Chondrocyte (in vitro differentiated cells): ENCODE results near the gene RPS19. TPM values are rescaled to one million over a fixed set of nuclear protein-coding genes. Genes with fewer than 3 reads are reported as not detected.

Experiments
- DNase-seq: peaks from one replicate; pipeline ENCODE4 v3.0.0; 2021; ENCODE audit warnings: mixed read lengths, low spot score
- H3K27ac Mint-ChIP-seq: one replicate; pipeline ENCODE4 v1.8.0; 2021; ENCODE audit warnings: mild to moderate bottlenecking, moderate library complexity, mixed read lengths; ENCODE audit not compliant: unreplicated experiment
- H3K27me3 Mint-ChIP-seq: 2 replicates; pipeline ENCODE4 v1.8.0; 2021; ENCODE audit warnings: low read depth, mixed read lengths
- H3K36me3 Mint-ChIP-seq: 2 replicates; pipeline ENCODE4 v1.8.0; 2021; ENCODE audit warnings: low read depth, mixed read lengths
- H3K4me1 Mint-ChIP-seq: 2 replicates; pipeline ENCODE4 v1.8.0; 2021; ENCODE audit warnings: low read depth, mild to moderate bottlenecking, mixed read lengths
- H3K4me3 Mint-ChIP-seq: one replicate; pipeline ENCODE4 v1.8.0; 2021; ENCODE audit warnings: mild to moderate bottlenecking, moderate library complexity, mixed read lengths; ENCODE audit not compliant: unreplicated experiment
- H3K9me3 Mint-ChIP-seq: 2 replicates; pipeline ENCODE4 v1.8.0; 2021; ENCODE audit warnings: low read depth, mixed read lengths
- total RNA-seq: library from RNA; stranded (reverse); gene quantifications from 3 replicates; pipeline ENCODE4 v1.2.1, GENCODE V29; 2021
- TF ChIP-seq, protein P1 (sequence below): fragments of 200-600 bp; sonication (generic); IDR thresholded peaks from 2 replicates; pipeline ENCODE4 v1.5.0; 2021; ENCODE audit warnings: antibody characterized with exemption, mild to moderate bottlenecking, moderate library complexity

Gene RPS19
- total RNA-seq, 1 donor from 2014 or later, result 1,457 TPM

DNA sequence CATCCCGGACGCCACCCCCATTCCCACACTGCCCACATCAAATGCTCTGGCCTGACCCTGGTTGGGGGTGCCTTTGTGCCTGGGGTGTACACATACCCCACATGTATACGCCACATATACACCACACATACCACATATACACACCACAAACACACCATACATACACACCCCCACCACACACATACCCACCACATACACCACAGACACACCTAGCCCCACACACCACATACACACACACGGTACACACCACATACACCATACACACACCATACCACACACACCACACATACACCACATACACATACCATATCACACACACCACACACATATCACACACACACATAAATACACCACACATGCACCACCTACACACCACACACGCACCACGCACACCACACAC is 58.0 kb downstream of the RPS19 start:
- Mint-ChIP-seq H3K27me3 (peaks cover 21% of the 10 kb centered on the region), H3K4me1 (no peaks in the 10 kb centered on the region), H3K4me3 (no peak overlapping the region), H3K36me3 (peaks cover 2% of the 10 kb centered on the region), H3K9me3 (no peaks in the 10 kb centered on the region), H3K27ac (no peak overlapping the region)
- TF ChIP-seq, protein P1, sequence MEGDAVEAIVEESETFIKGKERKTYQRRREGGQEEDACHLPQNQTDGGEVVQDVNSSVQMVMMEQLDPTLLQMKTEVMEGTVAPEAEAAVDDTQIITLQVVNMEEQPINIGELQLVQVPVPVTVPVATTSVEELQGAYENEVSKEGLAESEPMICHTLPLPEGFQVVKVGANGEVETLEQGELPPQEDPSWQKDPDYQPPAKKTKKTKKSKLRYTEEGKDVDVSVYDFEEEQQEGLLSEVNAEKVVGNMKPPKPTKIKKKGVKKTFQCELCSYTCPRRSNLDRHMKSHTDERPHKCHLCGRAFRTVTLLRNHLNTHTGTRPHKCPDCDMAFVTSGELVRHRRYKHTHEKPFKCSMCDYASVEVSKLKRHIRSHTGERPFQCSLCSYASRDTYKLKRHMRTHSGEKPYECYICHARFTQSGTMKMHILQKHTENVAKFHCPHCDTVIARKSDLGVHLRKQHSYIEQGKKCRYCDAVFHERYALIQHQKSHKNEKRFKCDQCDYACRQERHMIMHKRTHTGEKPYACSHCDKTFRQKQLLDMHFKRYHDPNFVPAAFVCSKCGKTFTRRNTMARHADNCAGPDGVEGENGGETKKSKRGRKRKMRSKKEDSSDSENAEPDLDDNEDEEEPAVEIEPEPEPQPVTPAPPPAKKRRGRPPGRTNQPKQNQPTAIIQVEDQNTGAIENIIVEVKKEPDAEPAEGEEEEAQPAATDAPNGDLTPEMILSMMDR, result no peak
- no peak for DNase-seq

DNA sequence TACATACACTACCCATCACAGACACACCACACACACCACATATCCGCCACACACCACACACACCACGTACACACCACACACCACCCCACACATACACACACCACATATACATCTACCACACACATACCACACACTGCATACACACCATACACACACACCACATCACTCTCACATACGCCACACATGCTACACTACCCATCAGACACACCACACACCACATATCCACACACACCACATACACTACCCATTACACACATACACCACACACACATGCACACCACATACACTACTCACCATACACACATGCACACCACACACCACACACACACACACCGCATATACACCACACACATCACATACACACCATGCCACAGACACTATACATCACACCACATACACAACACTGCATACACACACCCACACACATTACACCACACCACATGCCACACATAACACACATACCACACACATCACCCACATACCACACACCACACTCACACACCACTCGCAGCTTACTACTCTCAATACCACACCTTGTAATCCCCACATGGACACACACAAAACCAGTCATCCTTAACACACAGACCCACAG is 58.7 kb downstream of the RPS19 start:
- H3K27ac Mint-ChIP-seq, result no peak overlapping the region
- no peaks in the 10 kb centered on the region for H3K9me3 Mint-ChIP-seq
- no peak for DNase-seq
- H3K4me1 Mint-ChIP-seq, result no peaks in the 10 kb centered on the region
- H3K36me3 Mint-ChIP-seq, result peaks cover 2% of the 10 kb centered on the region
- TF ChIP-seq, protein P1, result no peak
- H3K27me3 Mint-ChIP-seq, result peaks cover 21% of the 10 kb centered on the region
- no peak overlapping the region for H3K4me3 Mint-ChIP-seq

DNA sequence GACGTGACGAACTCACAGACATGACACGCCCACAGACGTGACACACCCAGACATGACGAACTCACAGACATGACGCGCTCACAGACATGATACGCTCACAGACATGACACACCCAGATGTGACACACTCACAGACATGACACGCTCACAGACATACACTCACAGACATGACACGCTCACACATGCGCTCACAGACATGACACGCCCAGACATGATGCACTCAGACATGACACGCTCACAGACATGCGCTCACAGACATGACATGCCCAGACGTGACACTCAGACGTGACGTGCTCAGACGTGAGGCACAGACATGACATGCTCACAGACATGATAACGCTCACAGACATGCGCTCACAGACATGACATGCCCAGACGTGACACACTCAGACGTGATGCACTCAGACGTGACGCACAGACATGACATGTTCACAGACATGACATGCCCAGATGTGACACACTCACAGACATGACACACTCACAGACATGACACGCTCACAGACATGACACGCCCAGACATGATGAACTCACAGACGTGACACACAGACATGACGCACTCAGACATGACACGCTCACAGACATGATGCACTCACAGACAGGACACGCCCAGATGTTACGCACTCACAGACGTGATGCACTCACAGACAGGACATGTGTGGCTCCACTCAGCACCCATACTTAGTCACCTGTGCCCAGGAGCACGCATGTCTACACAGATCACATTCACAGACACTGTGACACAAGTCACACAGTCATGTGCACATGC is 60.1 kb downstream of the RPS19 start:
- H3K36me3 Mint-ChIP-seq, result peaks cover 2% of the 10 kb centered on the region
- no peaks in the 10 kb centered on the region for H3K4me1 Mint-ChIP-seq
- H3K4me3 Mint-ChIP-seq, result no peak overlapping the region
- H3K27ac Mint-ChIP-seq, result no peak overlapping the region
- H3K9me3 Mint-ChIP-seq, result no peaks in the 10 kb centered on the region
- DNase-seq, result no peak
- TF ChIP-seq, protein P1, result no peak
- peaks cover 15% of the 10 kb centered on the region for H3K27me3 Mint-ChIP-seq

DNA sequence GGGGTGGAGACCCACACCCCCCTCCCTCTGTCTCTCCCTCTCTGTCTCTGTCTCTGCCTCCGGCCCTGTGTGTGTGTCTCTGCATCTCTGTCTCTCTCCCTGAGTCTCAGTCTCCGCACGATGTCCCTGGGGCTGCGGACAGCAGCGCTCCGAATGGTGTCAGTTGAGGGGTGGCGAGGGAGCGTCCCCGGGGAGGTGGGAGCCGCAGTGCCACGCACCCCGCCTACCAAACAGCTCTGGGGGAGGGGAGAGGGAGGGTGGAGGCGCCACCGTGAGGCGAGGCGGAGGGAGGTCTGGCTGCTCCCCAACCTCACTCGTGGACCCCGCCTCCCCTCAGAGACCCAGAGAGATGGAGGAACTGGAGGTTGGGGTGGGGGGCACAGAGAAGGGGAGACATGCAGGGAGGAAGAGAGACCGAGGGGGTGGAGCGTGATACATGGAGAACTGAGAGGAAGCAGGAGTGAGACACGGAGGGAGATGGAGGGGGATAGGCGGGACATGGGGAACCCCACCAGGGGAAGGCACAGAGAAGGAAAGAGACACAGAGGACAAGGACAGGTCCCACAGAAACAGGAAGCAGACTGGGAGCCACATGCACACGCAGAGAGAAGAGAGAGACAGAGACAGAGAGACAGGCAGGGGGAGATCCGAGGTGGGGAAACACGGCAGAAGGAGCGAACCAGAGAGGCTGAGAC is 61.0 kb downstream of the RPS19 start:
- no peaks in the 10 kb centered on the region for H3K4me1 Mint-ChIP-seq
- no peak overlapping the region for H3K4me3 Mint-ChIP-seq
- TF ChIP-seq, protein P1, result no peak
- peaks cover 2% of the 10 kb centered on the region for H3K36me3 Mint-ChIP-seq
- DNase-seq, result no peak
- no peak overlapping the region for H3K27ac Mint-ChIP-seq
- peaks cover 15% of the 10 kb centered on the region for H3K27me3 Mint-ChIP-seq
- no peaks in the 10 kb centered on the region for H3K9me3 Mint-ChIP-seq
